ENCODE data around the gene NSUN2. TPM values are rescaled to one million over a fixed set of nuclear protein-coding genes. Genes with fewer than 3 reads are reported as not detected.

Gene NSUN2
- total RNA-seq, 1 experiment from 2014 or later = 69.1 TPM

GRCh38 chr5:6568383-6568782 lies 64.5 kb downstream of the NSUN2 start:
- H3K9me3 ChIP-seq (ENCODE audit: low read length) = no peaks in the 10 kb centered on the region
- H3K4me2 ChIP-seq (ENCODE audit: low read depth, low read length, poor library complexity, severe bottlenecking) = no peak overlapping the region
- no peaks in the 10 kb centered on the region for H3K9me2 ChIP-seq (replicated peaks; ENCODE audit: insufficient read depth, low read length)
- no peak overlapping the region for H2AFZ ChIP-seq (ENCODE audit: low read length)
- peaks cover 2% of the 10 kb centered on the region for H3K4me1 ChIP-seq (ENCODE audit: low read length)
- no peaks in the 10 kb centered on the region for H3K79me2 ChIP-seq (ENCODE audit: low read length)
- H3K36me3 ChIP-seq (ENCODE audit: insufficient read depth, low read length) = no peaks in the 10 kb centered on the region
- H3K9ac ChIP-seq (ENCODE audit: low read length) = no peak overlapping the region
- no peak for DNase-seq
- no peaks in the 10 kb centered on the region for H4K20me1 ChIP-seq (ENCODE audit: insufficient read depth, low read depth, low read length)
- no peak overlapping the region for H3K27ac ChIP-seq (ENCODE audit: low read length)
- no peaks in the 10 kb centered on the region for H3K27me3 ChIP-seq (ENCODE audit: low read length)
- H3K4me3 ChIP-seq (ENCODE audit: low read length) = no peak overlapping the region

DNA sequence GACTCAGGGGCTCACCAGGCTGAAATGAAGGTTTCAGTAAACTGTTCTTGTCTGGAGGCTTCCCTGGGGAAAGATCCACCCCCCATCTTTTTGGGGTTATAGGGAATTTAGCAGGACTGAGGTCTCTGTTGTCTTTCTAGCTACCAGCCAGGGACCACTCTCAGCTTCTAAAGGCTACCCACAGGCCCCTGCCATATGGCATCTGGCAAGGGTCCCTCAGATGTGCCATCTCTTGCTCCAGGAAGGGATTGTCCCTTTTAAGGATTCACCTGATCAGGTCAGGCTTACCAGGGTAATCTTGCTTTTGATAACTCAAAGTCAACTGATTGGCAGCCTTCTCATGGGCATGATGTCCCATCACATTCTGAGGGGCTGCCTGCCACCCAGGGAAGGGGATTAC lies 65.0 kb downstream of the NSUN2 start:
- Histone ChIP-seq H3K9me2 (replicated peaks; ENCODE audit: insufficient read depth, low read length) (no peaks in the 10 kb centered on the region), H3K27ac (ENCODE audit: low read length) (no peak overlapping the region), H3K4me3 (ENCODE audit: low read length) (no peak overlapping the region), H3K9me3 (ENCODE audit: low read length) (no peaks in the 10 kb centered on the region), H4K20me1 (ENCODE audit: insufficient read depth, low read depth, low read length) (no peaks in the 10 kb centered on the region), H2AFZ (ENCODE audit: low read length) (no peak overlapping the region), H3K36me3 (ENCODE audit: insufficient read depth, low read length) (no peaks in the 10 kb centered on the region), H3K27me3 (ENCODE audit: low read length) (no peaks in the 10 kb centered on the region), H3K4me2 (ENCODE audit: low read depth, low read length, poor library complexity, severe bottlenecking) (no peak overlapping the region), H3K79me2 (ENCODE audit: low read length) (no peaks in the 10 kb centered on the region), H3K4me1 (ENCODE audit: low read length) (no peaks in the 10 kb centered on the region), H3K9ac (ENCODE audit: low read length) (no peak overlapping the region)
- no peak for DNase-seq

DNA sequence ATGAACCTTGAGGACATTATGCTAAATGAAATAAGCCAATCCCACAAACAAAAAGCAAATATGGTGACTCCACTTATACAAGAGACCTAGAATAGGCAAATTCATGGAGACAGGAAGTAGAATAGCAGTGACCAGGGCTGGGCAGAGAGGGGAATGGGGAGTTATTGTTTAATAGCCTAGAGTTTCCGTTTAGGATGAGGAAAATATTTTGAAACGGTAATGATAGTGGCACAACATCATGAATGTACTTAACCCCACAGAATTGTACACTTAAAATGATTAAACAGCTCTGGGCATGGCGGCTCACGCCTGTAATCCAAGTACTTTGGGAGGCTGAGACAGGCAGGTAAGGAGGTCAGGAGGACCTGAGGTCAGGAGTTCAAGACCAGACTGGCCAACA lies 65.8 kb downstream of the NSUN2 start:
- H3K4me3 ChIP-seq (ENCODE audit: low read length) = no peak overlapping the region
- H3K27ac ChIP-seq (ENCODE audit: low read length) = no peak overlapping the region
- H4K20me1 ChIP-seq (ENCODE audit: insufficient read depth, low read depth, low read length) = no peaks in the 10 kb centered on the region
- no peaks in the 10 kb centered on the region for H3K36me3 ChIP-seq (ENCODE audit: insufficient read depth, low read length)
- DNase-seq = no peak
- H3K27me3 ChIP-seq (ENCODE audit: low read length) = no peaks in the 10 kb centered on the region
- H3K9ac ChIP-seq (ENCODE audit: low read length) = no peak overlapping the region
- no peaks in the 10 kb centered on the region for H3K9me3 ChIP-seq (ENCODE audit: low read length)
- H3K9me2 ChIP-seq (replicated peaks; ENCODE audit: insufficient read depth, low read length) = no peaks in the 10 kb centered on the region
- H2AFZ ChIP-seq (ENCODE audit: low read length) = no peak overlapping the region
- no peaks in the 10 kb centered on the region for H3K4me1 ChIP-seq (ENCODE audit: low read length)
- H3K79me2 ChIP-seq (ENCODE audit: low read length) = no peaks in the 10 kb centered on the region
- no peak overlapping the region for H3K4me2 ChIP-seq (ENCODE audit: low read depth, low read length, poor library complexity, severe bottlenecking)

DNA sequence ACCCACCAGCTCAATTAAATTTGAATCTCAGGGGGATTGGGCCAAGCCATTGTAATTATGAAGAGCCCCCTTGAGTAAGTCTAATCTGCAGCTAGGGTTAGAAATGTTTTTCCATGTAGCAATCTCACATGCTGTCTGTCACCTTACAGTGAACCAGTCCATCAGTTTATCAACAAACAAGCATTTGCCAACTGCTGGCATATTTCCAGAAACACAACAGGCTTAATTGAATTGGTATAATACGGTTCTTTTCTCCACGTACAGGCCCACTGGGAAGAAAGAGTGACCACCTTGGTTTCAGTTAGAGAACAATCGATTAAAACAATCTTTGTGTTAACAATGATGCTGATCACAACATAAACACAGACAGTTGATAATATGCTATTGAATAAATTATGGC lies 67.4 kb downstream of the NSUN2 start:
- Histone ChIP-seq H3K27me3 (ENCODE audit: low read length) (no peaks in the 10 kb centered on the region), H3K4me3 (ENCODE audit: low read length) (no peak overlapping the region), H3K9me2 (replicated peaks; ENCODE audit: insufficient read depth, low read length) (no peaks in the 10 kb centered on the region), H2AFZ (ENCODE audit: low read length) (no peak overlapping the region), H3K9ac (ENCODE audit: low read length) (no peak overlapping the region), H3K4me2 (ENCODE audit: low read depth, low read length, poor library complexity, severe bottlenecking) (no peak overlapping the region), H3K27ac (ENCODE audit: low read length) (no peak overlapping the region), H3K4me1 (ENCODE audit: low read length) (no peaks in the 10 kb centered on the region), H3K36me3 (ENCODE audit: insufficient read depth, low read length) (no peaks in the 10 kb centered on the region), H3K79me2 (ENCODE audit: low read length) (no peaks in the 10 kb centered on the region), H3K9me3 (ENCODE audit: low read length) (no peaks in the 10 kb centered on the region), H4K20me1 (ENCODE audit: insufficient read depth, low read depth, low read length) (no peaks in the 10 kb centered on the region)
- DNase-seq = no peak

GRCh38 chr5:6557807-6558575 lies 74.9 kb downstream of the NSUN2 start:
- Histone ChIP-seq H4K20me1 (ENCODE audit: insufficient read depth, low read depth, low read length) (no peaks in the 10 kb centered on the region), H3K4me2 (ENCODE audit: low read depth, low read length, poor library complexity, severe bottlenecking) (no peak overlapping the region), H3K27me3 (ENCODE audit: low read length) (no peaks in the 10 kb centered on the region), H3K36me3 (ENCODE audit: insufficient read depth, low read length) (no peaks in the 10 kb centered on the region), H3K4me3 (ENCODE audit: low read length) (no peak overlapping the region), H3K27ac (ENCODE audit: low read length) (no peak overlapping the region), H3K79me2 (ENCODE audit: low read length) (no peaks in the 10 kb centered on the region), H2AFZ (ENCODE audit: low read length) (no peak overlapping the region), H3K4me1 (ENCODE audit: low read length) (no peaks in the 10 kb centered on the region), H3K9me2 (replicated peaks; ENCODE audit: insufficient read depth, low read length) (no peaks in the 10 kb centered on the region), H3K9me3 (ENCODE audit: low read length) (no peaks in the 10 kb centered on the region), H3K9ac (ENCODE audit: low read length) (no peak overlapping the region)
- no peak for DNase-seq

GRCh38 chr5:6556802-6557102 lies 76.1 kb downstream of the NSUN2 start:
- Histone ChIP-seq H3K36me3 (ENCODE audit: insufficient read depth, low read length) (no peaks in the 10 kb centered on the region), H3K79me2 (ENCODE audit: low read length) (no peaks in the 10 kb centered on the region), H3K4me1 (ENCODE audit: low read length) (no peaks in the 10 kb centered on the region), H3K27me3 (ENCODE audit: low read length) (no peaks in the 10 kb centered on the region), H4K20me1 (ENCODE audit: insufficient read depth, low read depth, low read length) (no peaks in the 10 kb centered on the region), H2AFZ (ENCODE audit: low read length) (no peak overlapping the region), H3K9me2 (replicated peaks; ENCODE audit: insufficient read depth, low read length) (no peaks in the 10 kb centered on the region), H3K27ac (ENCODE audit: low read length) (no peak overlapping the region), H3K9me3 (ENCODE audit: low read length) (no peaks in the 10 kb centered on the region), H3K4me2 (ENCODE audit: low read depth, low read length, poor library complexity, severe bottlenecking) (no peak overlapping the region), H3K9ac (ENCODE audit: low read length) (no peak overlapping the region), H3K4me3 (ENCODE audit: low read length) (no peak overlapping the region)
- DNase-seq = no peak

DNA sequence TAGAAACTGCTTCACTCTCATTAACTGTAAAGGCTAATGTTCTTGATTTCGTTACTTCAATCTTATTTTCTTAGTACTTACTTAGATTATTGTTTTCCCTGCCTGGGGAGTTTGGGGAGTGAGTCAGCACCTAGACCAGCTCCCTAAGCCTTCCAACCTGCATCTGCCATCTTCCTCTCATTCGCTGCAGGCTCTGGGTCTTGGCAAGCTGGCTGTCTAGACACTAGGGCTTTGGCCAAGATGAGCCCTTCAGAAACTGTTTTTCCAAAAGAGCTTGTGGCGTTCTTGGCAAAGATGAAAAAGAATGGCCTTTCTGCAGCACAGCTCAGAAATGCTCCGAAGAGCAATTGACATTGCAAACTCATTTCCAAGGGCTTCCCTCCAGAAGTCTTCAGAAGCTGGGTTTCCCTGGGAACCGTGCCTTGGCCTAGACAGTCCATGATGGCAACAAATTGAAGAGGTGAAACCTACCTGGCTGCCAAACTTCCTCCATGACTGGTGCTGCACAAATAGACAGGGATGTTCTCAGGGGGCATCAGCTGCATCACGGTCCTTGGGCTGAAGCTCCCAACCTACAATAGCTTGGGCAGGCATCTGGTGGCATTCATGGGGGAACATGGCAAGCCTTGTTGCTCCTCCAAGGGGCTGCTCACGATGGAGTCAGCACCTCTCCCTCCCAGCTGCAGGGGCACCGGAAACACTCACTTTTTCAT lies 76.6 kb downstream of the NSUN2 start:
- Histone ChIP-seq H3K9me3 (ENCODE audit: low read length) (no peaks in the 10 kb centered on the region), H3K9ac (ENCODE audit: low read length) (no peak overlapping the region), H3K9me2 (replicated peaks; ENCODE audit: insufficient read depth, low read length) (no peaks in the 10 kb centered on the region), H2AFZ (ENCODE audit: low read length) (no peak overlapping the region), H3K36me3 (ENCODE audit: insufficient read depth, low read length) (no peaks in the 10 kb centered on the region), H3K4me3 (ENCODE audit: low read length) (no peak overlapping the region), H3K27me3 (ENCODE audit: low read length) (no peaks in the 10 kb centered on the region), H3K79me2 (ENCODE audit: low read length) (no peaks in the 10 kb centered on the region), H3K4me1 (ENCODE audit: low read length) (no peaks in the 10 kb centered on the region), H3K27ac (ENCODE audit: low read length) (no peak overlapping the region), H4K20me1 (ENCODE audit: insufficient read depth, low read depth, low read length) (no peaks in the 10 kb centered on the region), H3K4me2 (ENCODE audit: low read depth, low read length, poor library complexity, severe bottlenecking) (no peak overlapping the region)
- DNase-seq = no peak

GRCh38 chr5:6554812-6555211 lies 78.0 kb downstream of the NSUN2 start:
- Histone ChIP-seq H3K4me3 (ENCODE audit: low read length) (no peak overlapping the region), H3K79me2 (ENCODE audit: low read length) (no peaks in the 10 kb centered on the region), H4K20me1 (ENCODE audit: insufficient read depth, low read depth, low read length) (no peaks in the 10 kb centered on the region)

More at GRCh38 chr5:6554812-6555211, 78.0 kb downstream of the NSUN2 start:
- no peaks in the 10 kb centered on the region for H3K36me3 ChIP-seq (ENCODE audit: insufficient read depth, low read length)
- no peaks in the 10 kb centered on the region for H3K4me1 ChIP-seq (ENCODE audit: low read length)
- H3K9ac ChIP-seq (ENCODE audit: low read length) = no peak overlapping the region
- H3K4me2 ChIP-seq (ENCODE audit: low read depth, low read length, poor library complexity, severe bottlenecking) = no peak overlapping the region
- H3K9me3 ChIP-seq (ENCODE audit: low read length) = no peaks in the 10 kb centered on the region
- DNase-seq = no peak
- H3K27me3 ChIP-seq (ENCODE audit: low read length) = no peaks in the 10 kb centered on the region
- H3K27ac ChIP-seq (ENCODE audit: low read length) = no peak overlapping the region
- no peaks in the 10 kb centered on the region for H3K9me2 ChIP-seq (replicated peaks; ENCODE audit: insufficient read depth, low read length)
- no peak overlapping the region for H2AFZ ChIP-seq (ENCODE audit: low read length)

Data from Karpas-422 (cell line).